GM18508 (cell line): ENCODE data around the gene APBB2.

Experiments used
- ATAC-seq: cut with Tn5 transposase; IDR thresholded peaks from one replicate; pipeline ENCODE4 v1.9.1; 2021; ENCODE audit warnings: moderate number of reproducible peaks; ENCODE audit not compliant: insufficient read depth, unreplicated experiment

APBB2 gene

DNA sequence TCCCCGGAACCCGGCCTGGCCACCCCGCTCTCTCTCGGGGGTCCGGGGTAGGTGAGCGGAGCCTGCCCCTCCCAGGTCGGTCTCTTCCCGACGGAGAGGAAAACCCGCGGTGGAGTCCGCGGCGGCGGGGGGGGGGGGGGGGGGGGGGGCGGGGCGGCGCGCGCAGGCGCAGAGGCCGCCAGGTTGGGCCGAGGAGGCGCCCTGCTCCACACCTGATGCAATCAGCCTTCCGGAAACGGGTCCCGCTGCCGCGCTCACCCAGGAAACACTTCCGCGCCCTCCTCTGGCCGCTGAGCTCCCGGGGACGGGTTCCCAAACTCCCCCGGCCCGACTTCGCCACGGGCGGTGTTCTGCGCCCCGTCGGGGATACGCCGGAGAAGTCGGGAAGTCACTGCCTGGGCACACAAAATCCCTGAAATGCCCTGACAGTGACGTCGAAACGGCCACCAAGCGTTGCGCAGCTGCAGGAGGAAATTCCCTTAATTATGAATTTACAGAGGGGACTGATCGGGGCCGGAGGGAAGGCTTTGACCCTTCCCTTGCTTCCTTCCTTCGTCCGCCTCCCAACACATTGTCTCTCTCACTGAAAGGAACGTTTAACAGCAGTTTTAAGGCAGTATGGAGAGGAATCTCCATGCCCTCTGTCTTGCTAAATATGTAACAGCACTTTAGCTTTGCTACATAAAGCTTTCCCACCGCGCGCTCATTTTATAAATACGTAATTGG is 2.1 kb upstream of the APBB2 start:
- ATAC-seq: peak; percentile 37

- no peak for ATAC-seq
These were observed 1.6 kb upstream of the APBB2 start for GRCh38 chr4:41215969-41216293.

- ATAC-seq: no peak
These were observed 813 bp upstream of the APBB2 start for GRCh38 chr4:41215155-41215554.

DNA sequence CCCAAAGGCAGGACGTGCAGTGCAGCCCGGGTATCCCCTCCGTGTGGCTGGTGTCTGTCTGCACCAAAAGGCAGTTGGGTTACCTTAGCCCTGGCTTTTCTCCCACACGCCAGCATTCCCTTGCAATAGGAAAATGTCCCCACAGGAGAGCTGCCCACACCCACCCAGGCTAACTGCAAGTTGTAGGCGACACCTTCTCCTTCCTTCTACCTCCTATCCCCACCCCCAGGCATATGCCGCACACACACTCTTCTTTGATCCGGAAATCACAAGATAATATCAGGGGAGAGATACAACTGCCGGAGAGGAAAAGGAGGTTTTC is 444 bp upstream of the APBB2 start:
- ATAC-seq: no peak

DNA sequence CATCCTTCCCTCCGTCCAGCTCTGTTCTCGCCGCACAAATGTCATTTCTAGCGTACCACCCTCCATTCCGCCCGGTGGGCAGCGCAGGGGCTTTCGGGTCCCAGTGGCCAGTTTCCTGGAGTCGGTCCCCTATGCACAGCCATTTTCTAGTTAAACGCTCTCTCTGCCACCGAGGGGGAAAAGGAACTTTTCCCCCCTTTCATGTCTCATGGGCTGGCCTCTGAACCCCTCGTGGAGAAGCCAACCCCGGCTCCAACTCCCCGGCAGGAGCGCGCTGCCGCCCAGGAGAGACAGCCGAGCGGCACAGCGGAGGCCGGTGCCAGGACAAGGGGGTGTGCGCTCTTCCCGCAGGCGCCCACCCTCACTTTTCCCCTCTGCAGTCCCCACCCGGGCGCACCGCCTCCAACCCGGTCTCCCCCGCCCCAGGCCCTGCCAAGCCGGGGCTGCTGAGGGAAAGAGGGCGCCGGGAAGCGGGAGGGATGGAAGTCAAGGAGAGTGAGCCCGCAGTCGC is 662 bp downstream of the APBB2 start:
- no peak for ATAC-seq

- no peak for ATAC-seq
These were observed 1.6 kb downstream of the APBB2 start for GRCh38 chr4:41212616-41213203.

DNA sequence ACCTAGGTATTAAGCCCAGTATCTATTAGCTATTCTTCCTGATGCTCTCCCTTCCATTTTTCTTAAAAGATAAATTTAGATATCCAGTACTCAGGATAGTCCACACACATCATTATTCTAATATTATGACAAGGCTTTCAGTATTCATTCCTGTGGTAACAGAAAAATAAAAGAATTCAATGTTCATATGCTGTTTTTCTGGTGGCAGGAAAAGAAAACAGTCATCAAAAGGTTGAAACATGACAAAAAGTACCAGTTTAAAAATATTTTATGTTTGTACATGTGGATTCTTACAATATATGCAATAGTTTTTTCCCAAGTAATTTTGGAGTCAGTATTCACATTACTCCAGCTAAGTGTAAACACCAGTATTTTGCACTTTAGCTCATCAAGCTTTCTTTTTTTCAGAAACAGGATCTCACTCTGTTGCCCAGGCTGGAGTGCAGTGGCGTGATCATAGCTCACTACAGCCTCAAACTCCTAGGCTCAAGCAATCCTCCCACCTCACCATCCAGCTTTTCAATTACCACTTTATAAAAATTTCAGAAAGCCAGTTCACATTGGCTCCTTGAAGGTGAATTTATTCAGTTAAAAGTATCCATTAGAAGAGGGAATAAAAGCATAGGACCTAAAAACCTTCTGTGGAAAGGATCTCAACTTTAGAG is 2.3 kb downstream of the APBB2 start:
- ATAC-seq: no peak

DNA sequence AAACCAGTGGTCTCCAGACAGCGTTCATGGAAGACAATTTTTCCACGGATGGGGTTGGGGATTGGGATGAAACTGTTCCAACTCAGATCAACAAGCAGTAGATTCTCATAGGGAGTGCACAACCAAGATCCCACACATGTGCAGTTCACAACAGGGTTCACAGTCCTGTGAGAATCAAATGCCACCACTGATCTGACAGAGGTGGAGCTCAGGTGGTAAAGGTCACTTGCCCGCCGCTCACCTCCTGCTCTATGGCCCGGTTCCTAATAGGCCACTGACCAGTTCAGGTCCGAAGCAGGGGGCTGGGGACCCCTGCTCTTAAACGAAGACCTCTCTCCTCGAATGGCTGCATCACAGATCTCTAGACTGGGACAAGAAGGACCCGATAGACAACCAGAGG is 4.4 kb downstream of the APBB2 start:
- no peak for ATAC-seq

GRCh38 chr4:41209187-41209586 is 5.2 kb downstream of the APBB2 start:
- no peak for ATAC-seq

- no peak for ATAC-seq
These were observed 7.0 kb downstream of the APBB2 start for GRCh38 chr4:41207291-41207831.

DNA sequence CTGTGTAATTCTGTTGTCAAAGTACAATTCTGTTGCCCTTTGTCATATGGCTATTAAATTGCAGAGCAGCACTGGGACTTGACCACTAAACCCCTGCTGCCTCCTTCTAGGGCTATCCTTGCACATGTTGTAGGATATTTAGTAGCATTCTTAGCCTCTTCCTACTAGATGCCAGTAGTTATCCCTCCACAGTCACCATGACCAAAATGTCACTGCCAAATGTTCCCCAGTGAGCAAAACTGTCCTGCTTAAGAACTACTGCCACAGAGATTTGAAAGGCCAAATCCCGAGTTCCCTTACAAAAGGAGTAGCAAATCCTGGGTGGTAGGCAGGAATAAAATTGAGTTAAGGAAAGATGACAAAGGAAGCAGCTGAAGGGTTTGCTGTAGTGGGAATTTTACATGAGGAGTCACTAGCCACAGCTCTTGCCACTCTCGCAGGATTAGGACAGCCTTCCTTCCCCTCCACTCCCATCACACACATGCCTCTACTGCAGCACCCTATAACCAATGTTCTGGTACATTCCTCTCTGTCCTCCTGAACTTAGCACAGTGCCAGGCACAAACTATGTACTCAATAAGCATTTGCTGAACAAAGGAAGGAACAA is 8.4 kb downstream of the APBB2 start:
- ATAC-seq: no peak

DNA sequence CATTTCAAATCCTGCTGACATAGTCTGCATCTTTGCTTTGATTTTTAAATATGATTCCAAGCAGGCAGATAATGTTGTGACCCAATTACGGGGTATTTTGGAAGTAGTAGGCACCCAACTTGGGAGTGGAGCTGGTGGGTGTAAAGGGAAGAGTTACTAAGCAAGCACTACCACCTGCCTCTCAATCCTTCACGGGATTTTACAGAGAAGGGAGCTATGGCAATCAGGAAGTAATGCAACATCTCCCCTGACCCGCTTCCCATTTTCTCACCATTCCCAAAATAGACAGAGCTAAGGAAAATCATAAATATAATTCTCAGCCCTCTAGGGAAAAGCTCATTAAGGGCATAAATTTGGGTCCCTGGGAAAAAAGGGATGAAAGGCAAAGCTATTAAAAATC is 9.2 kb downstream of the APBB2 start:
- ATAC-seq: no peak

DNA sequence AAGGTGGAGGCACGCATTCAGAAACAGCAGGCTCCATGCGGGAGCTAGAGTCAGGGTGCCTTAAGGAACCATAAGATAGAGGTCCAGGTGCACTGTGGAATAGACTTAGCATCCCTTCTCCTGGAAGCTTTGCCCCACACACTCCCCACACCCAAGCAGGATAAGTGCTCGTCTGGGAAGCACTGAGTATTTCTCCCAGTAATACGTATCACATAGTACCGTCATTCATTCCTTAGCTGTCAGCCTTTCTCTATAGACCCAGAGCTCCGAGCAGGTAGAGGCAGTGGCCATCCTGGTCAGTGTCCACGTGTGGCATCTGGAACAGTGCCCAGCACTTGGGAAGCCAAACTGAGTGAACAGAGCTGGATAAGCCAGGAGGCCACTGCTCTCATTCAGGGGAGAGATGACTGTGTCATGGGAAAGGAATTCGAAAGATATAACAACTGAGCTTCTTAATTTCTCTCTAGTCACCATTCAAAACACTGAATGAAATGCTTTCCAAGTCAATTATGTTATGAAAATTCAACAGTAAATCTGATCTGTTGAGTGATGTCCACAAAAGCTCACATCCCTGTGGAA is 9.9 kb downstream of the APBB2 start:
- ATAC-seq: no peak

- ATAC-seq: no peak
These were observed 10.5 kb downstream of the APBB2 start for GRCh38 chr4:41203841-41204240.

DNA sequence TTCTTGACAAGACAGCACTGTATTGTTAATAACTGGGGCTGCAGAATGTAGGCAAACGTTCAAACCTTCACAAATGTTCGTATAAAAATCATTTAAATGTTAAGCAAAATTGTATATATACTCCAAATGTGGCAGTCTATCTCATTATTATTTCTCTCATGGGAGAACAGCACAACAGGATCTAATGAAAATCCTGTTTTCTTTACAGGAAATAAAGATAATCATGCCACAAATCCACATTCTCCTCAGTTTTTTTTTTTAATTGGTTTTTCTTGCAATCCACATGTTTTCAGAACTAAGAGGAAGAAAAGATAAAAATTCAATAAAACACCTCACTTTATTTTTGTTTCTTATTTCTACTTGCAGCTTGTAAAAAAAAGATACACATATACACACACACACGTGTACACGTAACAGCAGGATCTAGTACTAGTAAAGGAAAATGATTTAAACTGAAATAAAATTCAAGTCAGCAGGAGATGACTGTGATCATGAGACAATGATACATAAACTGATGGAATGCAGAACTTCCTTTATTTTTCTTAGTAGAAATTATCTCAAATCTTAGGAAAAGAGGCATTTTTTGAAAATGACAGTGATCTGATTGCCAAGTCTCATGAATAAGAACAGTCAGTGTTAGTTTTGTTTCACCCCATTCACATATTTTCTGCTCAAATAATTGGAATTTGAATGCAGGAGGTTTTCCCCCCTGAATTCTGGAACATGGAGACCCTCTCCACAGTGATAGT is 11.3 kb downstream of the APBB2 start:
- ATAC-seq: no peak

DNA sequence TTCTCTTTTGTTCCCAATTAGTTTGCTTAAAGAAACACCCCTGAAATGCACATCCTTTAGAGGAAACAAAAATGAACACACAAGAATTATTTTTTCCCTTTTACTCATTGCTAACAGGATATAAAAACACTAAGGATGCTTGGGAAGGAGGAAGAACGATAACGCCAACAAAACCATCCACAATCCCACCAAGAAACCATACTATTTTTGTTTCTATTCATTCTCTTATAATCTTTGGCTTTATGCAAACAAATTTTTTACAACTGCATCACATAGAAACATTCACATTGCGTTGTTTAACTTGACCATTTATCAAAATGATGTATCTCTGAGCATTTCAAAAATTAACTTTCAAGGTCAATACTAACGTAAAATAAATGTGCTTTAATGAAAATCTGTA is 12.0 kb downstream of the APBB2 start:
- no peak for ATAC-seq

GRCh38 chr4:41200486-41201017 is 13.8 kb downstream of the APBB2 start:
- ATAC-seq: no peak

DNA sequence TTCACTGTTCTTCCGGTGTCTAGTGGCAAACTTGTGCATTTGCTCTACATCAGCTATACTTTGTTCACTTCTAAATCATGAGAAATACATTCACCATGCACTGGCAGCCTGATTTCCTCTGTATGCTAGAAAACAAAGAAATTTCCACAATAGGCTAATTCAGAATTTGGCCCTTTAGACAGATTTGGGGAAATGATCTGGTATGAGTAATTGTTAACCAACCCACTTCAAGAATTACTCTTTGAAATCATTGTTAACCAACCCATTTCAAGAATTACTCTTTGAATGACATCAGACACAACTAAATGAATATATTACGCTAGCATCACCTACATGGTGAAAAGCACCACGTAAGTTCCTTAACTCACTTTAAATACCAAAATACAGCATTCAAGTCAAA is 14.6 kb downstream of the APBB2 start:
- no peak for ATAC-seq

GRCh38 chr4:41197996-41198395 is 16.3 kb downstream of the APBB2 start:
- ATAC-seq: no peak

DNA sequence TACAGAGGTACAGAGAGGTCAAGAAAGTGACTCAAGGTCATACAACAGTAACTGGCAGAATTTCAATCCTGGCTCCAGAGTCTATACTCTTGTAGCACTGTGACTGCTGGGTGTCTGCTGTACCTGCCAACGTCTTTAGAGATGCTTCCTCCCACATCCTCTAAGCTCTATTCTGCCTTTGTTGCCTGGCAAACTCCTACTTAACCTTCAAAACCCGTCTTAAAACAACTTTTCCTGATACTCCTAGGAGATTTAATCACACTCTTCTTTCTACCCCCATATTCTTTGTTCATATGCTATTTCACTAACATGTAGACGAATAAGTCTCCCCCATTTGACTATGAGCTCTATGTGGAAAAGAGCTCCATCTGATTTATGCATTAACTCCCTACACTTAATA is 16.8 kb downstream of the APBB2 start:
- no peak for ATAC-seq
